ENCODE measurements around the gene RPS6KA5.

RPS6KA5 gene

DNA sequence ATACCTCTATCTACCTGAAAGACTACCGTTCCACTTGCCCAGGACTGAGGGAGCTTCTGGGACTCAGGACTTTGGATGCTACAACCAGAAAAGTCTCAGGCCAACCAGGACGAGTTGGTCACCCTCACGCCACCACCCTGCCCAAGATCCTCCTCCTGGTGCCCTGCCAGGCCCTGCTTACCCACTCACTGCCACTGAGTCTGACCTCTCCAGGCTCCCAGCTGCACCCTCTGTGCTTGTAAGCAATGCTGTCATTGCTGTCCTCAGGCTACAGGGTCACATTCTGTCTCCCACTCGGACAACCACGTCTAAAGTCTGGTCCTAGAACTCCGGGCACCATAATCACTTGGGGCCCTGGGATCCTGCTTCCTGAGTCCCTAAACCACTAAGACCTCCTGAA is 253.4 kb downstream of the RPS6KA5 start:
- no peak overlapping the region for H3K4me2 ChIP-seq (ENCODE audit: low read length)
- H3K4me1 ChIP-seq (ENCODE audit: insufficient read depth, low read length, severe bottlenecking) = peaks cover 4% of the 10 kb centered on the region
- TF ChIP-seq EZH2 (IDR thresholded peaks at IDR 0.05; ENCODE audit: borderline replicate concordance, low read length) = no peak
- TF ChIP-seq, protein P1, sequence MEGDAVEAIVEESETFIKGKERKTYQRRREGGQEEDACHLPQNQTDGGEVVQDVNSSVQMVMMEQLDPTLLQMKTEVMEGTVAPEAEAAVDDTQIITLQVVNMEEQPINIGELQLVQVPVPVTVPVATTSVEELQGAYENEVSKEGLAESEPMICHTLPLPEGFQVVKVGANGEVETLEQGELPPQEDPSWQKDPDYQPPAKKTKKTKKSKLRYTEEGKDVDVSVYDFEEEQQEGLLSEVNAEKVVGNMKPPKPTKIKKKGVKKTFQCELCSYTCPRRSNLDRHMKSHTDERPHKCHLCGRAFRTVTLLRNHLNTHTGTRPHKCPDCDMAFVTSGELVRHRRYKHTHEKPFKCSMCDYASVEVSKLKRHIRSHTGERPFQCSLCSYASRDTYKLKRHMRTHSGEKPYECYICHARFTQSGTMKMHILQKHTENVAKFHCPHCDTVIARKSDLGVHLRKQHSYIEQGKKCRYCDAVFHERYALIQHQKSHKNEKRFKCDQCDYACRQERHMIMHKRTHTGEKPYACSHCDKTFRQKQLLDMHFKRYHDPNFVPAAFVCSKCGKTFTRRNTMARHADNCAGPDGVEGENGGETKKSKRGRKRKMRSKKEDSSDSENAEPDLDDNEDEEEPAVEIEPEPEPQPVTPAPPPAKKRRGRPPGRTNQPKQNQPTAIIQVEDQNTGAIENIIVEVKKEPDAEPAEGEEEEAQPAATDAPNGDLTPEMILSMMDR (IDR thresholded peaks at IDR 0.05; ENCODE audit: low read length) = no peak
- no peaks in the 10 kb centered on the region for H3K9me2 ChIP-seq (ENCODE audit: low read depth, low read length)
- no peaks in the 10 kb centered on the region for H3K9me3 ChIP-seq (ENCODE audit: low read length)
- H3K9ac ChIP-seq (ENCODE audit: low read length) = no peak overlapping the region
- no peaks in the 10 kb centered on the region for H3F3A ChIP-seq (ENCODE audit: insufficient read depth, low read length)
- no peaks in the 10 kb centered on the region for H4K20me1 ChIP-seq (ENCODE audit: insufficient read depth, low read length)
- H3K36me3 ChIP-seq (ENCODE audit: insufficient read depth, low read length) = no peaks in the 10 kb centered on the region
- no peak overlapping the region for H3K4me3 ChIP-seq (ENCODE audit: low read depth, low read length, poor library complexity, severe bottlenecking)
- no peaks in the 10 kb centered on the region for H3K79me2 ChIP-seq (ENCODE audit: insufficient read depth, low read length)
- no peak overlapping the region for H2AFZ ChIP-seq (ENCODE audit: low read length)
- H3K27ac ChIP-seq (ENCODE audit: low read depth, low read length, poor library complexity, severe bottlenecking) = no peak overlapping the region
- no peaks in the 10 kb centered on the region for H3K27me3 ChIP-seq (ENCODE audit: insufficient read depth, low read length)

DNA sequence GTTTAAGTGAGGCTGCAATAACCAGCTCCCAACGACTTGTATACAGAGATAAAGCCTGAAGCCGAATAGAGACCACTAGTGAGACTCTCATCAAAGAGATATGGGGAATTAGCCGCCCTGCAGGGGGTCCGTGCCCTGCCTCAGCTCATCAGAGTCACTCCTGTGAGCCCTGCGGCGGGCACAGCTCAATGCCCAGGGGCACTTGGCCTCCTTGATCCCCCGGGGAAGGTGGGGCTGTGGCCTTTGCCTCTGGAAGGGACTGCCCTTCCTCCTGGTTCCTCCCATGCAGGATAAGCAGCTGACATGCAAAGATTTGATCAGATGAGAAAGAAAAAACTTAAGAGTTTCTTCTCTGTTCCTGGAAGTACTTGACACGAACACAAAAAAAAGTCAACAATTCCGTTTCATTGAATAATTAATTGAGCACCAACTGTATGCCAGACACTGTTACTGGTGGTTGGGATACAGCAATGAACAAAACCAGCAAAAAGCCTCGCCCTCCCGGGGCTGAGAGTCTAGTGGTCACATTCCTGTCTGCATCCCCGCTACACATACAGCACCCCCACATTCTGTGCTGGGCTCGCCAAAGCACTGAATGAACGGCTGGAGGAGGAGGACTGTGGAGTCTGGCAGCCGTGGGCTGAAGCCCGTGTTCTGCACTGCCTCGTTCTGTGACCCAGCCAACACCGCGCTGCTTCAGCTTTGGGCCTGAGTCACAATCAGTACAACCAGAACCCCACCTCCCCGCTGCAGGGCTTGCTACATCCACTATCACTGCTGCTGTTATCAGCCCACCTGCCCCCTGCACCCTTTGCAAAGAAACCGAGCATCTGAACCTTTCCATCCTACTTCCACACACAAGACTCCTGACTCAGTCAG is 254.5 kb downstream of the RPS6KA5 start:
- H3K9me3 ChIP-seq (ENCODE audit: low read length) = no peaks in the 10 kb centered on the region
- no peaks in the 10 kb centered on the region for H3K9me2 ChIP-seq (ENCODE audit: low read depth, low read length)
- H4K20me1 ChIP-seq (ENCODE audit: insufficient read depth, low read length) = no peaks in the 10 kb centered on the region
- H3K27ac ChIP-seq (ENCODE audit: low read depth, low read length, poor library complexity, severe bottlenecking) = no peak overlapping the region
- TF ChIP-seq EZH2 (IDR thresholded peaks at IDR 0.05; ENCODE audit: borderline replicate concordance, low read length) = no peak
- TF ChIP-seq, protein P1 (IDR thresholded peaks at IDR 0.05; ENCODE audit: low read length) = no peak
- H3K9ac ChIP-seq (ENCODE audit: low read length) = no peak overlapping the region
- no peaks in the 10 kb centered on the region for H3K27me3 ChIP-seq (ENCODE audit: insufficient read depth, low read length)
- peaks cover 4% of the 10 kb centered on the region for H3K4me1 ChIP-seq (ENCODE audit: insufficient read depth, low read length, severe bottlenecking)
- H3K4me3 ChIP-seq (ENCODE audit: low read depth, low read length, poor library complexity, severe bottlenecking) = no peak overlapping the region
- no peaks in the 10 kb centered on the region for H3F3A ChIP-seq (ENCODE audit: insufficient read depth, low read length)
- H2AFZ ChIP-seq (ENCODE audit: low read length) = no peak overlapping the region
- no peaks in the 10 kb centered on the region for H3K36me3 ChIP-seq (ENCODE audit: insufficient read depth, low read length)
- H3K4me2 ChIP-seq (ENCODE audit: low read length) = no peak overlapping the region
- H3K79me2 ChIP-seq (ENCODE audit: insufficient read depth, low read length) = no peaks in the 10 kb centered on the region

DNA sequence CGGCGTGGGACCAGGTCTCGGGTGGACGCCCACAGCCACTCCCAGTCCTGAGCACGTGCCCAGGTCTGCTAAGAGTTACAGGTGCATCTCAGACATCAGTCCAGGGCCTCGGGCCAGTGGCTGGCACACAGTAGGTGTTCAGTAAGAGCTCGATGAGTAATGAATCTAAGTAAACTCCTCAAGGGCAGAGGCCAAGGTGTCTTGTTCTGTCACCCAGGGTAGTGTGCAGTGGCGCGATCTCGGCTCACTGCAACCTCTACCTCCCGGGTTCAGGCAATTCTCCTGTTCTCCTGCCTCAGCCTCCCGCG is 255.4 kb downstream of the RPS6KA5 start:
- no peaks in the 10 kb centered on the region for H3K79me2 ChIP-seq (ENCODE audit: insufficient read depth, low read length)
- no peaks in the 10 kb centered on the region for H3K27me3 ChIP-seq (ENCODE audit: insufficient read depth, low read length)
- TF ChIP-seq, protein P1 (IDR thresholded peaks at IDR 0.05; ENCODE audit: low read length) = no peak
- TF ChIP-seq EZH2 (IDR thresholded peaks at IDR 0.05; ENCODE audit: borderline replicate concordance, low read length) = no peak
- H3K4me2 ChIP-seq (ENCODE audit: low read length) = no peak overlapping the region
- H3K27ac ChIP-seq (ENCODE audit: low read depth, low read length, poor library complexity, severe bottlenecking) = no peak overlapping the region
- peaks cover 4% of the 10 kb centered on the region for H3K4me1 ChIP-seq (ENCODE audit: insufficient read depth, low read length, severe bottlenecking)
- no peak overlapping the region for H3K9ac ChIP-seq (ENCODE audit: low read length)
- no peaks in the 10 kb centered on the region for H3K9me3 ChIP-seq (ENCODE audit: low read length)
- H2AFZ ChIP-seq (ENCODE audit: low read length) = no peak overlapping the region
- no peaks in the 10 kb centered on the region for H3K9me2 ChIP-seq (ENCODE audit: low read depth, low read length)
- H3K4me3 ChIP-seq (ENCODE audit: low read depth, low read length, poor library complexity, severe bottlenecking) = no peak overlapping the region
- H3F3A ChIP-seq (ENCODE audit: insufficient read depth, low read length) = no peaks in the 10 kb centered on the region
- H4K20me1 ChIP-seq (ENCODE audit: insufficient read depth, low read length) = no peaks in the 10 kb centered on the region
- no peaks in the 10 kb centered on the region for H3K36me3 ChIP-seq (ENCODE audit: insufficient read depth, low read length)
